Erythroblast (primary cell): ENCODE results near the gene GABARAPL1.

Experiments used
- GATA1 ChIP-seq: IDR thresholded peaks from 2 replicates; pipeline ENCODE4 v1.6.1; 2011; ENCODE audit warnings: low read depth, mild to moderate bottlenecking, control low read depth, low read length, moderate library complexity
- POLR2A ChIP-seq: IDR thresholded peaks from 2 replicates; pipeline ENCODE4 v1.6.1; 2011; ENCODE audit warnings: mild to moderate bottlenecking, low read length

- no peak for TF ChIP-seq POLR2A
- TF ChIP-seq GATA1: no peak
Measured at GRCh38 chr12:10214136-10214894, 1.6 kb downstream of the GABARAPL1 start.
